ENCODE data around the gene CTIF. TPM values are rescaled to one million over a fixed set of nuclear protein-coding genes. Genes with fewer than 3 reads are reported as not detected.

Gene CTIF
- total RNA-seq, 1 donor from 2014 or later: 15.0 TPM

DNA sequence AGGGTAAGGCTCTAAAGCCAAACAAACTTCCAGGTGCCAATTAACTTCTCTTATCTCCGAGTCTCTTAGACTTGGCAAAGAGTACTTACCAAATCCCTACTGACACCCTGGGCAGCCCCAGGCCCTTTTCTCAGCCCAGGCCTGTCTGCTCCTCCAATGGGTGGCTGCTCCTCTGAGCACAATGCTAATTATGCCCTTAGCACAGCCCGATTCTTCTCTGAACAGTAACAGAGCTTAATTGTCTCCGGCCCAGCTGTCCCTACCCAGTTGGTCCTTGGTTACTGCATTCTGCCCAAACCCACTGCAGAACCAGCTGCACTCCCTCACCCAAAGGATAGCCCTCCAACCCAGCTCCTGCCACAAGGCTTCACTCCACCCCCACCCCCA is 301.7 kb downstream of the CTIF start:
- Histone ChIP-seq H3K36me3 (ENCODE audit: control insufficient read depth, insufficient read depth, low read length) (peaks cover 6% of the 10 kb centered on the region), H3K4me3 (ENCODE audit: low read depth, low read length) (no peak overlapping the region), H3K27me3 (ENCODE audit: control insufficient read depth, insufficient read depth, low read length) (no peaks in the 10 kb centered on the region)
- no peak for TF ChIP-seq CTCF (IDR thresholded peaks at IDR 0.05; ENCODE audit: insufficient read depth, low read length, severe bottlenecking)
- no peak for DNase-seq (ENCODE audit: low read depth)
- no peak for FAIRE-seq

DNA sequence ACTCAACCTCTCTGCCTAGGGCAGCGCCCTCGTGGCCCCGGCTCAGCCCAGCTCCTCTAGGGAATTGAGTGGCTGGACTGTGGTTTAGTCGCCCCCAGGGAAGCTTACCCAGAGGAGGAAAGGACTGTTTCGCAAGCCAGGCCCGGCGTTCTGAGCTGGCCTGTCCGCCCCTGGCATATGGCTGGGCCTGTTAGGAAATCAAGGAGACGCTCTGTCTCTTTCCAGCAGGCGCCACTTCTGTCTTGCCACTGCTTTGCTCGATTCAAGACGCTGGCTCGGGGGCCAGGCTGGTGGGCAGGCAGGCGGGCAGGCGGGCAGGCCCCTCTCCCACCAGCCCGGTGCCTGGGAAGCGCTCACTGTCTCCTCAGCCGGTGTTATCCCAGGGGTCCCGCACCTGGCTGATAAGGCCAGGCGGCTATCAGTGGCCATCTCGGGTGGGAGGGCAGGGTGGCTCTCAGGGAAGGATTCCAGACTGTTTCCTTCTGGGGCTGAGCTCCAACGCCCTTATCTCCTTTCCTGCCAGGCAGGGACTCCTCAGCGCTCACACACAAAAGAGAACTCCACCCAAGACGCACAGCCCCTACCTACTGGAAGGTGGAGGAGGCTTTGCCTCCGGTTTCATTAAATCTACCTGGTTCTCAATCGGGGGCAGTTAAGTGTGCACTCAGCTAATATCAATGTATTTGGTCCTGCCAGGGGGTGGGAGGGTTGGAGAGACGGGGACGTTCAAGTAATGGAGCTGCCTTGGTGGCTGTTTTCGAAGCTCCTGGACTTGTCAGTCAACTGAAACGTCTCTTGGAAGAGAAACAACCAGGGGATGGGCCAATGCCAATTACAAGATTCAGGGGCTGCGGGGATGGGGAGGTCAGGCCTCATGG is 302.8 kb downstream of the CTIF start:
- no peak overlapping the region for H3K4me3 ChIP-seq (ENCODE audit: low read depth, low read length)
- TF ChIP-seq CTCF (IDR thresholded peaks at IDR 0.05; ENCODE audit: insufficient read depth, low read length, severe bottlenecking): no peak
- FAIRE-seq (no peak), DNase-seq (ENCODE audit: low read depth) (no peak)
- no peaks in the 10 kb centered on the region for H3K27me3 ChIP-seq (ENCODE audit: control insufficient read depth, insufficient read depth, low read length)
- peaks cover 4% of the 10 kb centered on the region for H3K36me3 ChIP-seq (ENCODE audit: control insufficient read depth, insufficient read depth, low read length)

DNA sequence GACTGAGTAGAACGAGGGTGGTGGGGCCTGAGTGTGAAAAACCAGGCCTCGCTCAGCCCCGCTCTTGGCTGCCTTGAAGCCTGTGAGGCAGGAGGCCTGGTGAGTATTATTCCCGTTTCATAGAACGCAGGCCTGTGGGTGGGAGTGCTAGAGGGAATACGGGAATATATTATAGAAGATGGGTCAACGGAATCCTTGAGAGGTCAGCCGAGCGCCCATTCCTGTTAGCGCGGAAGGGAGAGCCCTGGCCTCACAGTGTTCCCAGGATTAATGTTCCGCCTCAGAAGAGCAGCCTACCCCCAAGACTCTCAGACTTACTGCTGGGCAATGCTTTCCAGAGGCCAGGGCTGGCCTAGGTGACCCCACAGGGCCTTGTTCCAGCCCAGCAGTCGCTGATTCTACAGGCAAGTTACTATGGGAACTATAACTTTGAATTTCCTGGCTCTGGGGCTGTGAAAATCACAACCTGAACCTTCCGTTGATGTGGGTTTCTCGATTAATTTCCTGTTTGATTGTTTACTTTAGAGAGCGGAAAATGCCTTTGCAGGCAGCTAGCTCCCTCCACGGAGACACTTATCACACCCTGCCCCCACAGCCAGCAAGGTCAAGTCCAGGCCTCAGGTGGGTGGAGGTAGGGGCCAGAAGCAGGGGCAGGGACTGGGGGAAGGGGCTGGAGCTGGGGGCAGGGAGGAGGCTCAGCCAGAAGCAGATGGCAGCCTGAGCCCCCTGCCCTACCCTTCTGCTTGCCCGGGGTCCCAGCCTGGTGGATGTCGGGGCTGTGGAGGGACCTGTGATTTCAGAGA is 303.6 kb downstream of the CTIF start:
- H3K4me3 ChIP-seq (ENCODE audit: low read depth, low read length): no peak overlapping the region
- DNase-seq (ENCODE audit: low read depth): no peak
- H3K27me3 ChIP-seq (ENCODE audit: control insufficient read depth, insufficient read depth, low read length): no peaks in the 10 kb centered on the region
- peaks cover 4% of the 10 kb centered on the region for H3K36me3 ChIP-seq (ENCODE audit: control insufficient read depth, insufficient read depth, low read length)
- no peak for TF ChIP-seq CTCF (IDR thresholded peaks at IDR 0.05; ENCODE audit: insufficient read depth, low read length, severe bottlenecking)
- no peak for FAIRE-seq

DNA sequence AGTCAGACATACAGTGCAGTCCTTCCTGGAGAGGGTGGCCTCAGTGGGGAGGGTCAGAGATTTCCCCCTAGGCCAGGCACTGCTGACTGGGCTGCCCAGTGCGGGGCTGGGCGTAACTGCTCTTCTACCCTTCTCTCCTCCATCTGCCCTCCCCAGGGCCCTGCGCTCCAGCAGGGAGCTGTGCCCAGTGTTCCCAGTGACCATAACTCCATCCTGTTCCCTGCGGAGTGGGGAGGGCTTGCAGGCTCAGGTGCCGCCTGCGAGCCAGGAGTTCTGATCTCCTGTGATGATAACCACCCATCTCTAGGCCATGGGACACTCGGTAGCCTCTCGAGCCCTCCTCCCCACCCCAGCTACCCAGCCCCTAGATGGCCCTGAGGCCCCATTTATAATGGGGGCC is 304.3 kb downstream of the CTIF start:
- TF ChIP-seq CTCF (IDR thresholded peaks at IDR 0.05; ENCODE audit: insufficient read depth, low read length, severe bottlenecking): no peak

GRCh38 chr18:48843596-48843995 is 304.8 kb downstream of the CTIF start:
- no peak for DNase-seq (ENCODE audit: low read depth)
- TF ChIP-seq CTCF (IDR thresholded peaks at IDR 0.05; ENCODE audit: insufficient read depth, low read length, severe bottlenecking): no peak
- H3K36me3 ChIP-seq (ENCODE audit: control insufficient read depth, insufficient read depth, low read length): peaks cover 4% of the 10 kb centered on the region
- FAIRE-seq: no peak
- H3K4me3 ChIP-seq (ENCODE audit: low read depth, low read length): no peak overlapping the region
- H3K27me3 ChIP-seq (ENCODE audit: control insufficient read depth, insufficient read depth, low read length): no peaks in the 10 kb centered on the region

More for the DNA sequence above, 304.3 kb downstream of the CTIF start:
- DNase-seq (ENCODE audit: low read depth): no peak
- Histone ChIP-seq H3K27me3 (ENCODE audit: control insufficient read depth, insufficient read depth, low read length) (no peaks in the 10 kb centered on the region), H3K36me3 (ENCODE audit: control insufficient read depth, insufficient read depth, low read length) (peaks cover 4% of the 10 kb centered on the region), H3K4me3 (ENCODE audit: low read depth, low read length) (no peak overlapping the region)
- FAIRE-seq: no peak
